ENCODE measurements around the gene HS6ST1. TPM values are rescaled to one million over a fixed set of nuclear protein-coding genes. Genes with fewer than 3 reads are reported as not detected.

Gene HS6ST1
- polyA plus RNA-seq, 1 experiment, result 12.9 TPM

- POLR2A ChIA-PET, result no interaction called here
- no peaks in the 10 kb centered on the region for H3K27me3 ChIP-seq (ENCODE audit: control insufficient read depth, insufficient read depth, low read length)
- TF ChIP-seq, protein P1, sequence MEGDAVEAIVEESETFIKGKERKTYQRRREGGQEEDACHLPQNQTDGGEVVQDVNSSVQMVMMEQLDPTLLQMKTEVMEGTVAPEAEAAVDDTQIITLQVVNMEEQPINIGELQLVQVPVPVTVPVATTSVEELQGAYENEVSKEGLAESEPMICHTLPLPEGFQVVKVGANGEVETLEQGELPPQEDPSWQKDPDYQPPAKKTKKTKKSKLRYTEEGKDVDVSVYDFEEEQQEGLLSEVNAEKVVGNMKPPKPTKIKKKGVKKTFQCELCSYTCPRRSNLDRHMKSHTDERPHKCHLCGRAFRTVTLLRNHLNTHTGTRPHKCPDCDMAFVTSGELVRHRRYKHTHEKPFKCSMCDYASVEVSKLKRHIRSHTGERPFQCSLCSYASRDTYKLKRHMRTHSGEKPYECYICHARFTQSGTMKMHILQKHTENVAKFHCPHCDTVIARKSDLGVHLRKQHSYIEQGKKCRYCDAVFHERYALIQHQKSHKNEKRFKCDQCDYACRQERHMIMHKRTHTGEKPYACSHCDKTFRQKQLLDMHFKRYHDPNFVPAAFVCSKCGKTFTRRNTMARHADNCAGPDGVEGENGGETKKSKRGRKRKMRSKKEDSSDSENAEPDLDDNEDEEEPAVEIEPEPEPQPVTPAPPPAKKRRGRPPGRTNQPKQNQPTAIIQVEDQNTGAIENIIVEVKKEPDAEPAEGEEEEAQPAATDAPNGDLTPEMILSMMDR (IDR thresholded peaks at IDR 0.05; ENCODE audit: insufficient read depth, low read depth, low read length), result no peak
- DNase-seq (ENCODE audit: low read depth), result no peak
- no peaks in the 10 kb centered on the region for H3K36me3 ChIP-seq (ENCODE audit: control insufficient read depth, insufficient read depth, low read length)
- H3K4me3 ChIP-seq (ENCODE audit: low read depth, low read length), result no peak overlapping the region
- CTCF ChIA-PET, result no interaction called here
Measured at GRCh38 chr2:128360711-128361110, 42.0 kb upstream of the HS6ST1 start.

DNA sequence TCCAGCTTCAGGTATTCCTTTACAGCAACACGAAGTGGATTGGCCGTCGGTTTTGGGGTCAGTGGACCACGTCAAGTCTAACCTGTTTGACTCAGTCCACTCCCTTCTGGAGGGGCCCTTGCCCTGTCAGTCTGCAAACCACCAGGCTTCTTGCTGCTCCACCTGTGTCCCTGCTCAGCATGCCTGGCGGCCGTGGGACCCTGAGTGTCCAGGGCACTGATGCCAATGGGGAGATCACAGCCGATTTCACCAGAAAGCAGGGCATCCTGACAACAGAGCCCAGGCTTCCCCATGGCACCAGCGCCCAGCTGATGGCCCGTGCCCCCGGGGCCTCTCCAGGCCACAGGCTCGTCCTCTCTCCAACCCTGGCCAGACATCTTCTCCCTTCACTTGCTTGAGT is 41.2 kb upstream of the HS6ST1 start:
- no peaks in the 10 kb centered on the region for H3K27me3 ChIP-seq (ENCODE audit: control insufficient read depth, insufficient read depth, low read length)
- POLR2A ChIA-PET, result no interaction called here
- CTCF ChIA-PET, result no interaction called here

GRCh38 chr2:128358941-128359731 is 40.5 kb upstream of the HS6ST1 start:
- no peak for DNase-seq (ENCODE audit: low read depth)
- Histone ChIP-seq H3K36me3 (ENCODE audit: control insufficient read depth, insufficient read depth, low read length) (no peaks in the 10 kb centered on the region), H3K27me3 (ENCODE audit: control insufficient read depth, insufficient read depth, low read length) (no peaks in the 10 kb centered on the region), H3K4me3 (ENCODE audit: low read depth, low read length) (no peak overlapping the region)
- ChIA-PET POLR2A (no interaction called here), CTCF (no interaction called here)
- TF ChIP-seq, protein P1 (IDR thresholded peaks at IDR 0.05; ENCODE audit: insufficient read depth, low read depth, low read length), result no peak

More for the DNA sequence above, 41.2 kb upstream of the HS6ST1 start:
- TF ChIP-seq, protein P1 (IDR thresholded peaks at IDR 0.05; ENCODE audit: insufficient read depth, low read depth, low read length), result no peak
- Histone ChIP-seq H3K4me3 (ENCODE audit: low read depth, low read length) (no peak overlapping the region), H3K36me3 (ENCODE audit: control insufficient read depth, insufficient read depth, low read length) (no peaks in the 10 kb centered on the region)
- no peak for DNase-seq (ENCODE audit: low read depth)

- POLR2A ChIA-PET, result interaction anchor here (0.7 kb wide), 1 partner anchor 195 kb away, joined by 3 read pairs; no protein-coding TSS in a partner anchor
Measured at GRCh38 chr2:128357506-128358370, 39.1 kb upstream of the HS6ST1 start.

More at GRCh38 chr2:128357506-128358370, 39.1 kb upstream of the HS6ST1 start:
- CTCF ChIA-PET, result no interaction called here
- TF ChIP-seq, protein P1 (IDR thresholded peaks at IDR 0.05; ENCODE audit: insufficient read depth, low read depth, low read length), result no peak
- DNase-seq (ENCODE audit: low read depth), result no peak
- no peaks in the 10 kb centered on the region for H3K36me3 ChIP-seq (ENCODE audit: control insufficient read depth, insufficient read depth, low read length)
- H3K27me3 ChIP-seq (ENCODE audit: control insufficient read depth, insufficient read depth, low read length), result no peaks in the 10 kb centered on the region
- H3K4me3 ChIP-seq (ENCODE audit: low read depth, low read length), result no peak overlapping the region

Measured in BJ (cell line).